Ishikawa (cell line): ENCODE data around the gene REEP2.

Experiments
- CEBPB ChIP-seq: IDR thresholded peaks from 2 replicates; pipeline ENCODE4 v1.6.1; 2012
- CREB1 ChIP-seq: IDR thresholded peaks from 2 replicates; pipeline ENCODE4 v1.6.1; 2012; ENCODE audit warnings: low read depth
- EP300 ChIP-seq: IDR thresholded peaks from 2 replicates; pipeline ENCODE4 v1.6.1; 2012; ENCODE audit warnings: borderline replicate concordance
- FOXM1 ChIP-seq: IDR thresholded peaks from 2 replicates; pipeline ENCODE4 v1.6.1; 2012; ENCODE audit warnings: low read depth, borderline replicate concordance
- MAX ChIP-seq: IDR thresholded peaks from 2 replicates; pipeline ENCODE4 v1.6.1; 2012
- NFIC ChIP-seq: IDR thresholded peaks from 2 replicates; pipeline ENCODE4 v1.6.1; 2012
- REST ChIP-seq: IDR thresholded peaks from 2 replicates; pipeline ENCODE4 v1.6.1; 2012; ENCODE audit warnings: low read depth, mild to moderate bottlenecking
- TAF1 ChIP-seq: IDR thresholded peaks from 2 replicates; pipeline ENCODE4 v1.6.1; 2012; ENCODE audit warnings: low read depth, mild to moderate bottlenecking
- TCF12 ChIP-seq: IDR thresholded peaks from 2 replicates; pipeline ENCODE4 v1.6.1; 2012; ENCODE audit warnings: low read depth
- TEAD4 ChIP-seq: IDR thresholded peaks from 2 replicates; pipeline ENCODE4 v1.6.1; 2012
- YY1 ChIP-seq: IDR thresholded peaks from 2 replicates; pipeline ENCODE4 v1.6.1; 2012; ENCODE audit warnings: low read depth
- ZBTB7A ChIP-seq: IDR thresholded peaks from 2 replicates; pipeline ENCODE4 v1.6.1; 2012; ENCODE audit warnings: low read depth

- TF ChIP-seq TAF1 (no peak), FOXM1 (no peak), ZBTB7A (no peak), EP300 (no peak), MAX (no peak), REST (no peak), CEBPB (no peak), TEAD4 (no peak), TCF12 (no peak), YY1 (no peak), CREB1 (no peak), NFIC (no peak)
Measured at GRCh38 chr5:138490648-138491283, 51.9 kb downstream of the REEP2 start.
